MM.1S (cell line): Measurements from ENCODE around the gene TMEFF2.
"Not testable (repeated sequence)": the region's sequence is repeated elsewhere in the genome, so short reads cannot be mapped to it uniquely, and the experiment has no call there.

Experiments used
- DNase-seq: peaks from one replicate; pipeline ENCODE4 v3.0.0-alpha.2; 2015
- H2AFZ ChIP-seq: fragments of 300-600 bp; sonication (generic); 2 replicates; pipeline ENCODE4 v1.6.0; 2016; ENCODE audit warnings: antibody characterized with exemption, low read length
- H3F3A ChIP-seq: fragments of 300-600 bp; sonication (generic); 2 replicates; pipeline ENCODE4 v1.6.1; 2016; ENCODE audit warnings: mild to moderate bottlenecking, antibody characterized with exemption, low read length, moderate library complexity, mixed read lengths; ENCODE audit not compliant: insufficient read depth
- H3K27ac ChIP-seq: fragments of 300-600 bp; sonication (generic); 2 replicates; pipeline ENCODE4 v1.5.1; 2016; ENCODE audit warnings: mild to moderate bottlenecking, low read length
- H3K27me3 ChIP-seq: fragments of 300-600 bp; sonication (generic); replicated peaks from 2 replicates; pipeline ENCODE4 v1.6.0; 2016; ENCODE audit warnings: low read length; ENCODE audit not compliant: insufficient read depth
- H3K36me3 ChIP-seq: fragments of 300-600 bp; sonication (generic); replicated peaks from 2 replicates; pipeline ENCODE4 v1.6.1; 2016; ENCODE audit warnings: mild to moderate bottlenecking, low read length, mixed read lengths; ENCODE audit not compliant: insufficient read depth
- H3K4me1 ChIP-seq: fragments of 300-600 bp; sonication (generic); 2 replicates; pipeline ENCODE4 v1.6.1; 2016; ENCODE audit warnings: low read length, mixed read lengths
- H3K4me2 ChIP-seq: fragments of 300-600 bp; sonication (generic); 2 replicates; pipeline ENCODE4 v1.6.0; 2016; ENCODE audit warnings: low read depth, low read length
- H3K4me3 ChIP-seq: fragments of 300-600 bp; sonication (generic); 2 replicates; pipeline ENCODE4 v1.5.1; 2016; ENCODE audit warnings: low read length, mixed read lengths
- H3K79me2 ChIP-seq: fragments of 300-600 bp; sonication (generic); 2 replicates; pipeline ENCODE4 v1.6.1; 2016; ENCODE audit warnings: mixed run types, low read length, mixed read lengths
- H3K9ac ChIP-seq: fragments of 300-600 bp; sonication (generic); 2 replicates; pipeline ENCODE4 v1.6.1; 2016; ENCODE audit warnings: low read length, mixed read lengths
- H3K9me2 ChIP-seq: fragments of 300-600 bp; sonication (generic); replicated peaks from 2 replicates; pipeline ENCODE4 v1.6.1; 2016; ENCODE audit warnings: mild to moderate bottlenecking, low read length, mixed read lengths; ENCODE audit not compliant: insufficient read depth
- H3K9me3 ChIP-seq: fragments of 300-600 bp; sonication (generic); replicated peaks from 2 replicates; pipeline ENCODE4 v1.6.1; 2016; ENCODE audit warnings: mild to moderate bottlenecking, low read length, mixed read lengths; ENCODE audit not compliant: insufficient read depth
- H4K20me1 ChIP-seq: fragments of 300-600 bp; sonication (generic); 2 replicates; pipeline ENCODE4 v1.6.1; 2016; ENCODE audit warnings: mild to moderate bottlenecking, low read length, moderate library complexity, mixed read lengths; ENCODE audit not compliant: insufficient read depth
- CTCF ChIP-seq: fragments of 300-600 bp; sonication (generic); IDR thresholded peaks from 2 replicates; pipeline ENCODE4 v1.5.1; 2016; ENCODE audit warnings: antibody characterized with exemption, low read length, mixed read lengths
- EZH2 ChIP-seq: fragments of 300-600 bp; sonication (generic); optimal IDR thresholded peaks from 2 replicates; pipeline ENCODE3; 2017; ENCODE audit warnings: low read depth, mild to moderate bottlenecking, antibody characterized with exemption, low read length, mixed read lengths
- EZH2phosphoT487 ChIP-seq: fragments of 300-600 bp; sonication (generic); IDR thresholded peaks from 2 replicates; pipeline ENCODE4 v1.6.1; 2018; ENCODE audit warnings: antibody characterized with exemption, low read length

The TMEFF2 gene

GRCh38 chr2:192122141-192122540 is 72.6 kb downstream of the TMEFF2 start:
- H3K4me1 ChIP-seq = no peaks in the 10 kb centered on the region
- no peaks in the 10 kb centered on the region for H3K79me2 ChIP-seq
- no peaks in the 10 kb centered on the region for H3K27me3 ChIP-seq
- H2AFZ ChIP-seq = no peak overlapping the region
- H3K36me3 ChIP-seq = no peaks in the 10 kb centered on the region
- DNase-seq = no peak
- no peak overlapping the region for H3K4me2 ChIP-seq
- no peak overlapping the region for H3K4me3 ChIP-seq
- no peaks in the 10 kb centered on the region for H4K20me1 ChIP-seq
- no peaks in the 10 kb centered on the region for H3K9me3 ChIP-seq
- no peaks in the 10 kb centered on the region for H3K9me2 ChIP-seq
- H3K27ac ChIP-seq = no peak overlapping the region
- H3K9ac ChIP-seq = no peak overlapping the region
- no peaks in the 10 kb centered on the region for H3F3A ChIP-seq
- TF ChIP-seq CTCF (no peak), EZH2phosphoT487 (no peak), EZH2 (no peak)

GRCh38 chr2:192119536-192119935 is 75.2 kb downstream of the TMEFF2 start:
- H3F3A ChIP-seq = no peaks in the 10 kb centered on the region
- no peak for TF ChIP-seq EZH2
- no peak for TF ChIP-seq EZH2phosphoT487
- TF ChIP-seq CTCF = no peak
- H3K4me3 ChIP-seq = no peak overlapping the region
- H3K4me1 ChIP-seq = no peaks in the 10 kb centered on the region
- H4K20me1 ChIP-seq = no peaks in the 10 kb centered on the region
- H3K4me2 ChIP-seq = no peak overlapping the region
- H3K79me2 ChIP-seq = no peaks in the 10 kb centered on the region
- H2AFZ ChIP-seq = no peak overlapping the region
- no peaks in the 10 kb centered on the region for H3K36me3 ChIP-seq
- H3K27ac ChIP-seq = no peak overlapping the region
- no peaks in the 10 kb centered on the region for H3K9me2 ChIP-seq
- H3K27me3 ChIP-seq = no peaks in the 10 kb centered on the region
- DNase-seq = no peak
- no peak overlapping the region for H3K9ac ChIP-seq
- no peaks in the 10 kb centered on the region for H3K9me3 ChIP-seq

- Histone ChIP-seq H3K9me2 (no peaks in the 10 kb centered on the region), H3K9ac (no peak overlapping the region), H3K9me3 (no peaks in the 10 kb centered on the region), H3F3A (no peaks in the 10 kb centered on the region), H3K27ac (no peak overlapping the region), H3K4me2 (no peak overlapping the region), H3K79me2 (no peaks in the 10 kb centered on the region), H2AFZ (no peak overlapping the region), H3K4me3 (no peak overlapping the region), H4K20me1 (no peaks in the 10 kb centered on the region), H3K4me1 (no peaks in the 10 kb centered on the region), H3K27me3 (no peaks in the 10 kb centered on the region), H3K36me3 (no peaks in the 10 kb centered on the region)
- DNase-seq = no peak
- TF ChIP-seq EZH2 (no peak), CTCF (no peak)
These were observed 77.0 kb downstream of the TMEFF2 start for GRCh38 chr2:192117705-192118104.

- not testable (repeated sequence) for H3K4me2 ChIP-seq, H3K27ac ChIP-seq, H3K4me1 ChIP-seq, H3K9me2 ChIP-seq, H3K79me2 ChIP-seq, H2AFZ ChIP-seq, DNase-seq, H3K9ac ChIP-seq, H3F3A ChIP-seq, H3K36me3 ChIP-seq, H3K4me3 ChIP-seq, H4K20me1 ChIP-seq, H3K9me3 ChIP-seq, H3K27me3 ChIP-seq
These were observed 83.2 kb downstream of the TMEFF2 start for GRCh38 chr2:192111536-192111935.
